H9 (cell line): ENCODE measurements around the gene LY6G6F. TPM values are rescaled to one million over a fixed set of nuclear protein-coding genes. Genes with fewer than 3 reads are reported as not detected.
A peak's percentile ranks its signal among the peaks of the same experiment; 100 is the strongest.

Source experiments
- DNase-seq: peaks from one replicate; pipeline ENCODE4 v3.0.0-alpha.2; 2017
- H2AFZ ChIP-seq: one replicate; pipeline ENCODE4 v1.6.1; 2013; ENCODE audit warnings: mild to moderate bottlenecking, low read length, control low read depth, moderate library complexity
- H2AK5ac ChIP-seq: 2 replicates; pipeline ENCODE4 v1.6.1; 2013; ENCODE audit warnings: low read length, control low read depth, mixed read lengths; ENCODE audit not compliant: insufficient read length
- H2BK120ac ChIP-seq: one replicate; pipeline ENCODE4 v1.6.1; 2013; ENCODE audit warnings: low read depth, mild to moderate bottlenecking, low read length, control low read depth, inconsistent platforms; ENCODE audit not compliant: poor library complexity, severe bottlenecking
- H2BK12ac ChIP-seq: 2 replicates; pipeline ENCODE4 v1.6.1; 2013; ENCODE audit warnings: low read length, control low read depth, mixed read lengths, low read depth; ENCODE audit not compliant: insufficient read length
- H2BK15ac ChIP-seq: 2 replicates; pipeline ENCODE4 v1.6.1; 2013; ENCODE audit warnings: low read depth, low read length, control low read depth
- H2BK20ac ChIP-seq: one replicate; pipeline ENCODE4 v1.6.1; 2013; ENCODE audit warnings: low read depth, mild to moderate bottlenecking, low read length, control low read depth, inconsistent platforms; ENCODE audit not compliant: poor library complexity, severe bottlenecking
- H2BK5ac ChIP-seq: 2 replicates; pipeline ENCODE4 v1.6.1; 2013; ENCODE audit warnings: low read length, control low read depth, mixed read lengths; ENCODE audit not compliant: insufficient read length
- H3K14ac ChIP-seq: 2 replicates; pipeline ENCODE4 v1.6.1; 2013; ENCODE audit warnings: low read length, control low read depth; ENCODE audit not compliant: insufficient read depth
- H3K18ac ChIP-seq: 2 replicates; pipeline ENCODE4 v1.6.1; 2013; ENCODE audit warnings: low read depth, mild to moderate bottlenecking, mixed read lengths, low read length, control low read depth; ENCODE audit not compliant: insufficient read length
- H3K23ac ChIP-seq: 2 replicates; pipeline ENCODE4 v1.6.1; 2013; ENCODE audit warnings: low read length, control low read depth, mixed read lengths, low read depth; ENCODE audit not compliant: insufficient read length
- H3K23me2 ChIP-seq: 2 replicates; pipeline ENCODE4 v1.6.1; 2013; ENCODE audit warnings: low read depth, mild to moderate bottlenecking, mixed read lengths, low read length, control low read depth; ENCODE audit not compliant: insufficient read length, poor library complexity, severe bottlenecking
- H3K27ac ChIP-seq: 2 replicates; pipeline ENCODE4 v1.5.1; 2013; ENCODE audit warnings: low read length, control low read depth, mixed read lengths, low read depth; ENCODE audit not compliant: insufficient read length
- H3K27me3 ChIP-seq: 2 replicates; pipeline ENCODE4 v1.6.1; 2013; ENCODE audit warnings: low read length, control low read depth, inconsistent platforms; ENCODE audit not compliant: insufficient read depth
- H3K4ac ChIP-seq: 2 replicates; pipeline ENCODE4 v1.6.1; 2013; ENCODE audit warnings: low read depth, mild to moderate bottlenecking, control low read depth, inconsistent platforms, low read length, moderate library complexity
- H3K4me1 ChIP-seq: 2 replicates; pipeline ENCODE4 v1.6.1; 2013; ENCODE audit warnings: low read length, control low read depth, inconsistent platforms; ENCODE audit not compliant: insufficient read depth
- H3K4me2 ChIP-seq: 2 replicates; pipeline ENCODE4 v1.6.1; 2013; ENCODE audit warnings: low read length, control low read depth, mixed read lengths; ENCODE audit not compliant: insufficient read length, insufficient read depth
- H3K56ac ChIP-seq: 2 replicates; pipeline ENCODE4 v1.6.1; 2013; ENCODE audit warnings: low read depth, mild to moderate bottlenecking, mixed read lengths, low read length, control low read depth; ENCODE audit not compliant: insufficient read length
- H3K79me1 ChIP-seq: 2 replicates; pipeline ENCODE4 v1.6.1; 2013; ENCODE audit warnings: low read depth, mild to moderate bottlenecking, moderate library complexity, low read length, control low read depth, inconsistent platforms; ENCODE audit not compliant: insufficient read depth, poor library complexity, severe bottlenecking
- H3K79me2 ChIP-seq: 2 replicates; pipeline ENCODE4 v1.6.1; 2013; ENCODE audit warnings: low read length, control low read depth, inconsistent platforms; ENCODE audit not compliant: insufficient read depth
- H3K9ac ChIP-seq: 2 replicates; pipeline ENCODE4 v1.6.1; 2013; ENCODE audit warnings: low read length, control low read depth, mixed read lengths; ENCODE audit not compliant: insufficient read length; ENCODE audit errors: extremely low read depth
- H3K9me3 ChIP-seq: one replicate; pipeline ENCODE4 v1.6.1; 2013; ENCODE audit warnings: low read depth, low read length, inconsistent platforms; ENCODE audit not compliant: control insufficient read depth
- H3T11ph ChIP-seq: one replicate; pipeline ENCODE4 v1.6.1; 2013; ENCODE audit warnings: mild to moderate bottlenecking, low read length, control low read depth, inconsistent platforms
- H4K20me1 ChIP-seq: one replicate; pipeline ENCODE4 v1.6.1; 2013; ENCODE audit not compliant: control insufficient read depth, insufficient read length, insufficient read depth
- H4K5ac ChIP-seq: 2 replicates; pipeline ENCODE4 v1.6.1; 2013; ENCODE audit warnings: low read depth, mild to moderate bottlenecking, mixed read lengths, low read length, control low read depth; ENCODE audit not compliant: insufficient read length
- H4K8ac ChIP-seq: replicated peaks from 2 replicates; pipeline ENCODE4 v1.6.1; 2013; ENCODE audit warnings: low read length, control low read depth, mixed read lengths, low read depth; ENCODE audit not compliant: insufficient read length
- H4K91ac ChIP-seq: 2 replicates; pipeline ENCODE4 v1.6.1; 2013; ENCODE audit warnings: low read depth, mild to moderate bottlenecking, moderate library complexity, mixed read lengths, low read length, control low read depth; ENCODE audit not compliant: insufficient read length
- H3K27ac Mint-ChIP-seq, 3 experiments: 2 replicates in 2 of 3; 3 replicates in 1 of 3; pipeline ENCODE4 v1.8.0; 2020 to 2021; ENCODE audit warnings: mixed read lengths in 3 of 3, mild to moderate bottlenecking in 1 of 3, moderate library complexity in 1 of 3
- H3K27me3 Mint-ChIP-seq: 2 replicates; pipeline ENCODE4 v1.8.0; 2021; ENCODE audit warnings: low read depth, mild to moderate bottlenecking, moderate library complexity, mixed read lengths
- H3K36me3 Mint-ChIP-seq, 3 experiments: 2 replicates in 2 of 3; 3 replicates in 1 of 3; pipeline ENCODE4 v1.8.0; 2020 to 2021; ENCODE audit warnings: low read depth in 3 of 3, mixed read lengths in 3 of 3; ENCODE audit not compliant: insufficient read depth in 1 of 3
- H3K4me1 Mint-ChIP-seq, 2 experiments: 2 replicates each; pipeline ENCODE4 v1.8.0; 2020; ENCODE audit warnings: mixed read lengths in 2 of 2
- H3K4me3 Mint-ChIP-seq, 2 experiments: 2 replicates in 1 of 2; 3 replicates in 1 of 2; pipeline ENCODE4 v1.8.0; 2020 to 2021; ENCODE audit warnings: mild to moderate bottlenecking in 2 of 2, mixed read lengths in 2 of 2, moderate library complexity in 1 of 2
- H3K9me3 Mint-ChIP-seq, 2 experiments: 2 replicates in 1 of 2; 3 replicates in 1 of 2; pipeline ENCODE4 v1.8.0; 2020; ENCODE audit warnings: mild to moderate bottlenecking in 2 of 2, mixed read lengths in 2 of 2, moderate library complexity in 1 of 2
- CTCF ChIP-seq: fragments of 200-600 bp; sonication (generic); conservative IDR thresholded peaks from 3 replicates; pipeline ENCODE4 v1.8.0; 2021; ENCODE audit warnings: antibody characterized with exemption, mild to moderate bottlenecking
- WGBS: extraction: QIAGEN DNeasy Blood & Tissue Kit; methylation state at CpG from one replicate; pipeline ENCODE4 v1.1.7; 2013; ENCODE audit warnings: missing lambda C conversion rate, low lambda C conversion rate, mixed read lengths; ENCODE audit not compliant: insufficient read length; ENCODE audit errors: extremely low coverage; 5-methylcytosine and 5-hydroxymethylcytosine counted together
- total RNA-seq: library from RNA; stranded (reverse); gene quantifications from 2 replicates; pipeline ENCODE4 v1.2.1, GENCODE V29; 2021

The LY6G6F gene
- total RNA-seq, 1 experiment from 2014 or later, result not detected

GRCh38 chr6:31728767-31729514 lies 22.3 kb downstream of the LY6G6F start, which contains the start of gene DDAH2:
TSS of gene DDAH2 (minus strand) at chr6:31729299. CDS start at chr6:31729161, 138 bp downstream.
- Histone ChIP-seq H3K79me1 (no peaks in the 10 kb centered on the region), H2BK15ac (no peak within 1 kb of the TSS), H3K18ac (peak within 1 kb of the TSS; percentile 52), H2AFZ (no peak within 1 kb of the TSS), H2BK120ac (no peak within 1 kb of the TSS), H3T11ph (no peak within 1 kb of the TSS), H3K4me2 (peak within 1 kb of the TSS; percentile 60), H3K4me1 (0 out of 2 replicates have a peak, but pooled peaks cover under 1% of the 10 kb centered on the region), H2BK12ac (no peak within 1 kb of the TSS), H4K20me1 (no peaks in the 10 kb centered on the region), H2AK5ac (no peak within 1 kb of the TSS), H3K27me3 (no peaks in the 10 kb centered on the region), H4K91ac (no peak within 1 kb of the TSS), H2BK20ac (no peak within 1 kb of the TSS), H3K9me3 (no peaks in the 10 kb centered on the region), H3K9ac (peak within 1 kb of the TSS; percentile 74), H3K27ac (no peak within 1 kb of the TSS), H4K5ac (no peak within 1 kb of the TSS), H3K56ac (no peak within 1 kb of the TSS), H3K4ac (no peak within 1 kb of the TSS), H3K79me2 (no peaks in the 10 kb centered on the region), H3K14ac (peak within 1 kb of the TSS; percentile 80; the same call in 1 of the 2 replicates), H2BK5ac (no peak within 1 kb of the TSS), H3K23me2 (peaks cover 9% of the 10 kb centered on the region), H3K23ac (no peak within 1 kb of the TSS), H4K8ac (no peak within 1 kb of the TSS)
- Mint-ChIP-seq H3K4me3 (peak within 1 kb of the TSS; percentile 83 to 98), H3K4me1 (peaks cover 17 to 23% of the 10 kb centered on the region in 2 experiments), H3K36me3 (peaks cover 37 to 70% (median 64%) of the 10 kb centered on the region in 3 experiments), H3K9me3 (no peaks in the 10 kb centered on the region; a peak in 2 of 5 replicates), H3K27ac (peak within 1 kb of the TSS; percentile 93 to 98 (median 93)), H3K27me3 (no peaks in the 10 kb centered on the region)
- WGBS, result no CpG with 5 or more reads among the region's 36 CpGs
- TF ChIP-seq CTCF, result no peak
- no peak for DNase-seq
